GM12874 (cell line): Measurements from ENCODE around the gene TBRG4.

Source experiments
- TF ChIP-seq, protein P1 (sequence below): IDR thresholded peaks from 2 replicates; pipeline ENCODE4 v1.5.1; 2011; ENCODE audit warnings: low read depth, mild to moderate bottlenecking, control low read depth, low read length, moderate library complexity; ENCODE audit not compliant: insufficient read depth

Gene TBRG4

DNA sequence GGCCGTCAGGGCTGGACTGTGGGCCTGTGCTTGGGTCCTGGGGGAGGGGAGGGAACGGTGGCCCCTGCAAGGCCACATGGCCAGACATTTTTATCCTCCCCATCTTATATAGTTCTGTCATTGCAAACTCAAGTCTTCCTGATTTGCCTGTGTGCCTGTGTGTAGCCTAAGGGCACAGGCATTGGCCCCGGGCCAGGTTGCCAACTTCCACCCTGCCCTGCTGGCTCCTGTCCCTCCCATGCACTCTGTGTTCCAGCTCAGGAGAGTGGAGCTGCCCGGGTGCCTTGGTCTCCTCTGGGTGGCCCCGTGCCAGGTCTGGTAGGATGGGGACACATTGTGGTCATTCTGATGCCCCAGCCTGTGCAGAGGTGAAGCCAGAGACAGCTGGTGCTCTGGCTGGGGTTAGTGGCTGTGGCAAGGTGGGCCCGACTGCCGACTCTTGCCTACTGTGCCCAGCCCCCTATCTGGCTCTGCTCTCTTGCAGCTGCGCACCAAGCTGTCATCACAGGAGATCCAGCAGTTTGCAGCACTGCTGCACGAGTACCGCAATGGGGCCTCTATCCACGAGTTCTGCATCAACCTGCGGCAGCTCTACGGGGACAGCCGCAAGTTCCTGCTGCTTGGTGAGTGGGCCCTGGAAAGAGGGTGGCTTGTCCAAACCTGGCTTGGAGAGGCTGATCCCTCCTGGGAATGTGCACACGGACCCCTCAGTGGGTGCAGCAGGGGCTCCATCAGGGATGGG is 37.5 kb downstream of the TBRG4 start:
- TF ChIP-seq, protein P1, sequence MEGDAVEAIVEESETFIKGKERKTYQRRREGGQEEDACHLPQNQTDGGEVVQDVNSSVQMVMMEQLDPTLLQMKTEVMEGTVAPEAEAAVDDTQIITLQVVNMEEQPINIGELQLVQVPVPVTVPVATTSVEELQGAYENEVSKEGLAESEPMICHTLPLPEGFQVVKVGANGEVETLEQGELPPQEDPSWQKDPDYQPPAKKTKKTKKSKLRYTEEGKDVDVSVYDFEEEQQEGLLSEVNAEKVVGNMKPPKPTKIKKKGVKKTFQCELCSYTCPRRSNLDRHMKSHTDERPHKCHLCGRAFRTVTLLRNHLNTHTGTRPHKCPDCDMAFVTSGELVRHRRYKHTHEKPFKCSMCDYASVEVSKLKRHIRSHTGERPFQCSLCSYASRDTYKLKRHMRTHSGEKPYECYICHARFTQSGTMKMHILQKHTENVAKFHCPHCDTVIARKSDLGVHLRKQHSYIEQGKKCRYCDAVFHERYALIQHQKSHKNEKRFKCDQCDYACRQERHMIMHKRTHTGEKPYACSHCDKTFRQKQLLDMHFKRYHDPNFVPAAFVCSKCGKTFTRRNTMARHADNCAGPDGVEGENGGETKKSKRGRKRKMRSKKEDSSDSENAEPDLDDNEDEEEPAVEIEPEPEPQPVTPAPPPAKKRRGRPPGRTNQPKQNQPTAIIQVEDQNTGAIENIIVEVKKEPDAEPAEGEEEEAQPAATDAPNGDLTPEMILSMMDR = no peak

- TF ChIP-seq, protein P1 = no peak
These were observed 38.3 kb downstream of the TBRG4 start for GRCh38 chr7:45073031-45073785.

DNA sequence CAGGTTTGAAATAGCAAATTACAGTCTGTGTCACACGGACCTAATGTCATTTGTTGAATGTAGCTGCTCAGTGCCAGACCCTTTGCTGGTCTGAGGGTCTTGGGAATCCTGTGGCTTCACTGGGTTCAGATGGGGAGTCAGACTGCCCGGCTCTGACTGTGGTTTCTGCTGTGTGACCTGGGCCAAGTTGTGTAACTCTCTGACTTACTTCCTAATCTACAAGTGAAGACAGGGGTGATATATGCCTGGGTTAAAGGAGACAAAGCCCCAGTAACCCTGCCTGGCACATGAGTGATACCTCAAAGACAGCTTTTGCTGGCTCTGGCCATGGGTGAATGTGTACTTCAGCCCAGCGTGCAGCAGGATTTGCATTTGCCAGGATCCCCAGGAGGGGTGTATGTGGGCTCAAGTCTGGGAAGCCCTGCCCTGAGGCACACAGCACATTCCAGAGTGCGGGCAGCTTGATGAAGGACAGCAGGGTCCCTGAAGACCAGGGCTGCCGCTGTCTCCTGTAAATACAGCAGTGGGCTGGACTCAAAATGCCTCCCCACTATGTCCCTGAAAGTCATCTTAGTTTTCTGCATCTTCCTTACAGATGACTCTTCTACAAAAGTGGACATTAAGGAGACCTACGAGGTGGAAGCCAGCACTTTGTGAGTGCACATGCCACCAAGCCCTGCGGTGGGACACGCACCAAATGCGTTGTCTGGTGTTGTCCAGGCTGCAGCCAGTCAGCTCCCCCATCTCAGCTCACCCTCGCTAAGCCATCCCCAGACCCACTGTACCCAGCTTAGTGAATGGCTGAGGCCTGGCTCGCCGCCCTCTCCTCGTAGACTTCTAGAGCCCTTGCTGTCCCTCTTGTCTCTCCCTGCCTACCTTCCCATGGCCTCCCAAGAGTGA is 39.1 kb downstream of the TBRG4 start:
- TF ChIP-seq, protein P1 = no peak

GRCh38 chr7:45071528-45071927 is 40.0 kb downstream of the TBRG4 start:
- TF ChIP-seq, protein P1 = no peak

- TF ChIP-seq, protein P1 = no peak
These were observed 41.2 kb downstream of the TBRG4 start for GRCh38 chr7:45070254-45070642.

GRCh38 chr7:45069444-45070253 is 41.8 kb downstream of the TBRG4 start:
- TF ChIP-seq, protein P1 = 0 out of 2 replicates have a peak, but pooled peaks have one; percentile 14
